Omental fat pad (tissue), 4 donors: Measurements from ENCODE around the gene RIC1. TPM values are rescaled to one million over a fixed set of nuclear protein-coding genes. Genes with fewer than 3 reads are reported as not detected.

Source experiments
- ATAC-seq: fragments of 150-250 bp; one replicate; pipeline ENCODE4 v1.9.1; 2016; ENCODE audit warnings: mild to moderate bottlenecking, moderate library complexity; ENCODE audit not compliant: low FRiP score
- DNase-seq: peaks from one replicate; pipeline ENCODE4 v3.0.0-alpha.2; 2019; ENCODE audit warnings: low spot score
- CTCF ChIP-seq, 3 donors: fragments of 450-650 bp; IDR thresholded peaks; one replicate each; pipeline ENCODE4 v1.5.1; 2016 to 2017; ENCODE audit warnings: antibody characterized with exemption in 3 of 3, mild to moderate bottlenecking in 3 of 3, moderate library complexity in 2 of 3
- total RNA-seq, 4 donors: library from RNA; depleted of rRNA; stranded (reverse); fragments of >200 nt; gene quantifications; one replicate each; pipeline ENCODE4 v1.1.0, GENCODE V29; 2016

Gene RIC1
- total RNA-seq, 4 donors from 2014 or later: 27.4 to 62.3 (median 36.1) TPM

- no peak for DNase-seq
- no peak for ATAC-seq
- no peak for TF ChIP-seq CTCF (IDR thresholded peaks at IDR 0.05)
Measured at GRCh38 chr9:5787220-5787619, 158.3 kb downstream of the RIC1 start.

- no peak for ATAC-seq
- TF ChIP-seq CTCF (IDR thresholded peaks at IDR 0.05): no peak
Measured at GRCh38 chr9:5787759-5788302, 158.9 kb downstream of the RIC1 start.

GRCh38 chr9:5789489-5789888 lies 160.6 kb downstream of the RIC1 start:
- no peak for DNase-seq
- no peak for TF ChIP-seq CTCF (IDR thresholded peaks at IDR 0.05)
- no peak for ATAC-seq

More at GRCh38 chr9:5787759-5788302, 158.9 kb downstream of the RIC1 start:
- DNase-seq: no peak

GRCh38 chr9:5790923-5791322 lies 162.0 kb downstream of the RIC1 start:
- TF ChIP-seq CTCF (IDR thresholded peaks at IDR 0.05): no peak
- DNase-seq (no peak), ATAC-seq (no peak)

GRCh38 chr9:5791870-5792269 lies 163.0 kb downstream of the RIC1 start:
- no peak for TF ChIP-seq CTCF (IDR thresholded peaks at IDR 0.05)
- ATAC-seq: no peak
- DNase-seq: no peak

GRCh38 chr9:5793812-5794211 lies 164.9 kb downstream of the RIC1 start:
- ATAC-seq (no peak), DNase-seq (no peak)
- no peak for TF ChIP-seq CTCF (IDR thresholded peaks at IDR 0.05)

GRCh38 chr9:5796298-5796697 lies 167.4 kb downstream of the RIC1 start:
- TF ChIP-seq CTCF (IDR thresholded peaks at IDR 0.05): no peak
- DNase-seq (no peak), ATAC-seq (no peak)
